Suprapubic skin (tissue), 4 donors: Measurements from ENCODE around the gene PPP2R1A.

Experiments used
- CTCF ChIP-seq, 2 donors: fragments of 200-600 bp in 1 of 2; fragments of 450-650 bp in 1 of 2; sonication (generic) in 1 of 2; IDR thresholded peaks; one replicate each; pipeline ENCODE4 v1.5.1; 2016 to 2019; ENCODE audit warnings: antibody characterized with exemption in 2 of 2, mild to moderate bottlenecking in 1 of 2, moderate library complexity in 1 of 2
- POLR2A ChIP-seq, 2 donors: fragments of 450-650 bp; IDR thresholded peaks; one replicate each; pipeline ENCODE4 v1.6.1; 2017; ENCODE audit warnings: antibody characterized with exemption in 2 of 2, mild to moderate bottlenecking in 2 of 2, moderate library complexity in 2 of 2
- POLR2AphosphoS5 ChIP-seq, 3 donors: sonication (generic); formaldehyde crosslinking; IDR thresholded peaks; one replicate each; pipeline ENCODE4 v1.6.1; 2017; ENCODE audit warnings: antibody characterized with exemption in 3 of 3

DNA sequence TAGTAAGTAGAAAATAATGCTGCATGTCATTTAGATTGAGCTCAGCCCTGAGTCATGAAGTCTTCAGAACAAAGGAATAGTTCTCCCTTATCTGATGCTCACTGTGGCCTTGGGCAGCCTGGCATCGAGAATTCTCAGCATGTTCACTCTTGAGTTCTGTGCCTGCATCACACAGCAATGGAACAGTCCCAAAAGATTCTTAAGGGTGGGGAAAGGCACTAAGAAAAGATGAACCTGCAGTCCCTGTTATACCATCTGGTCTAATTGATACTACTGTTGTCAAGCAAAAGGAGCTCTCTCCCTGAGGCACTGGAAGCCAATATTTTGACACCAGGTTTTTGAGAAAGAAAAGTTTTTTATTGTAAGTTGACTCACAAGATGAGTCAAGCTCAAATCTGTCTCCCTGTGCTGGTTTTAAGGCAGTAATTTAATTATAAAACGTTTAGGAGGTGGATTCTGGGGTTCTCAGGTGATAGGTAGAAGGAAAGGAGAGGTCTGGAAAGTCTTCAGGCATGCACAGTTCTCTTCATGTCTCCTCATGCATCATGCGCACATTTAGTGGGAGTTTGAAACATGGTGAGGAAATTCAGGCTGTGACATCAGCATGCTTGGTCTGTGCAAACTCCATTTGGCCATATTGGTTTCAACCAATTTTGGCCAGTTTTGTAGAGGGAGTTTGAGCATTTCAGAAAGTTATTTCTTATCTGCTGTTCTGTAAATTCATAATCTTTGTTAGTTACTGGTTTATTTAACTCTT is 41.5 kb downstream of the PPP2R1A start:
- TF ChIP-seq POLR2AphosphoS5 (IDR thresholded peaks at IDR 0.05) (no peak), CTCF (IDR thresholded peaks at IDR 0.05) (no peak), POLR2A (IDR thresholded peaks at IDR 0.05) (no peak)
